Muscle of arm (tissue), 12 donors: ENCODE measurements around the gene SSMEM1. TPM values are rescaled to one million over a fixed set of nuclear protein-coding genes. Genes with fewer than 3 reads are reported as not detected.
"Not testable (repeated sequence)": the region's sequence is repeated elsewhere in the genome, so short reads cannot be mapped to it uniquely, and the experiment has no call there.

ENCODE experiments used
- DNase-seq: peaks from one replicate; pipeline ENCODE4 v3.0.0-alpha.2; 2013
- polyA plus RNA-seq, 12 donors: library from polyadenylated mRNA; unstranded; fragments of 120-200 nt; gene quantifications; one replicate each; pipeline ENCODE4 v1.2.1, GENCODE V29; 2013; ENCODE audit not compliant: insufficient read length in 12 of 12

SSMEM1 gene
- polyA plus RNA-seq, 12 donors, result not detected

- DNase-seq, result not testable (repeated sequence)
Measured at GRCh38 chr7:130246491-130246890, 38.8 kb downstream of the SSMEM1 start.

- not testable (repeated sequence) for DNase-seq
Measured at GRCh38 chr7:130248842-130249241, 41.2 kb downstream of the SSMEM1 start.

GRCh38 chr7:130249626-130250025, 42.0 kb downstream of the SSMEM1 start:
- not testable (repeated sequence) for DNase-seq

GRCh38 chr7:130254555-130254954, 46.9 kb downstream of the SSMEM1 start:
- DNase-seq, result no peak

- no peak for DNase-seq
Measured at GRCh38 chr7:130256704-130257103, 49.0 kb downstream of the SSMEM1 start.

- DNase-seq, result no peak
Measured at GRCh38 chr7:130258494-130259078, 50.9 kb downstream of the SSMEM1 start.

- no peak for DNase-seq
Measured at GRCh38 chr7:130262448-130262847, 54.8 kb downstream of the SSMEM1 start.

GRCh38 chr7:130263130-130263529, 55.5 kb downstream of the SSMEM1 start:
- no peak for DNase-seq

Other genes with a start within 250 kb of the SSMEM1 start
- gene ZC3HC1, start 156.5 kb upstream of the SSMEM1 start, polyA plus RNA-seq, result 10 to 100 TPM in 11 of 12 donors, not detected in 1; 18.9 to 40.2 (median 27.1) TPM
- gene KLHDC10, start 137.3 kb upstream of the SSMEM1 start, polyA plus RNA-seq, result 100 to 1,000 TPM in 1 of 12 donors, 10 to 100 TPM in 11; 36.4 to 107 (median 47.9) TPM
- gene TMEM209, start 2.5 kb upstream of the SSMEM1 start, polyA plus RNA-seq, result 10 to 100 TPM in 11 of 12 donors, not detected in 1; 10.5 to 16.4 (median 11.7) TPM
- under 1 TPM in 10 of 12 donors, not detected in 2; 0.44 to 0.98 (median 0.52) TPM for gene CPA2, start 59.0 kb downstream of the SSMEM1 start, polyA plus RNA-seq
- 1 to 10 TPM in 10 of 12 donors, not detected in 2; 1.1 to 10.0 (median 2.1) TPM for gene CPA4, start 85.3 kb downstream of the SSMEM1 start, polyA plus RNA-seq
- 10 to 100 TPM in 2 of 12 donors, 1 to 10 TPM in 8, not detected in 2; 1.1 to 16.8 (median 2.1) TPM for gene CPA5, start 137.0 kb downstream of the SSMEM1 start, polyA plus RNA-seq
- 1 to 10 TPM in 10 of 12 donors, not detected in 2; 1.9 to 6.6 (median 4.4) TPM for gene CPA1, start 172.6 kb downstream of the SSMEM1 start, polyA plus RNA-seq
- gene CEP41, start 233.2 kb downstream of the SSMEM1 start, polyA plus RNA-seq, result 100 to 1,000 TPM in 1 of 12 donors, 10 to 100 TPM in 11; 20.4 to 234 (median 23.7) TPM